ENCODE data around the gene MECR.

The MECR gene

GRCh38 chr1:29271724-29272123 is 41.0 kb upstream of the MECR start:
- no peak overlapping the region for H3K4me3 ChIP-seq (ENCODE audit: control insufficient read depth in 1 of 7, extremely low read depth in 1 of 7, insufficient read depth in 4 of 7, low read depth in 2 of 7, low read length in 6 of 7)
- H3K27me3 ChIP-seq (replicated peaks in 2 of 5; ENCODE audit: control insufficient read depth in 4 of 5, insufficient read depth in 5 of 5, low read length in 4 of 5) = peaks cover 0 to 51% (median 12%) of the 10 kb centered on the region in 5 experiments
- no peaks in the 10 kb centered on the region for H3K36me3 ChIP-seq (ENCODE audit: control insufficient read depth in 4 of 4, insufficient read depth in 4 of 4, low read length in 3 of 4)
- no peaks in the 10 kb centered on the region for H3K4me1 ChIP-seq (ENCODE audit: control extremely low read depth in 1 of 4, control insufficient read depth in 4 of 4, insufficient read depth in 4 of 4, low read length in 3 of 4)
- WGBS (ENCODE audit: insufficient coverage) = 44% methylated on average over 2 of the region's 7 CpGs
- DNase-seq = no peak
- H3K9me3 ChIP-seq (ENCODE audit: control extremely low read depth in 1 of 5, control insufficient read depth in 4 of 5, insufficient read depth in 2 of 5, low read depth in 1 of 5, low read length in 4 of 5) = peaks cover 0 to 5% (median 0%) of the 10 kb centered on the region in 5 experiments
- CTCF ChIA-PET = no interaction called here
- H3K27ac ChIP-seq (ENCODE audit: insufficient read depth in 1 of 2, low read depth in 1 of 2, low read length in 2 of 2, poor library complexity in 1 of 2, severe bottlenecking in 2 of 2) = no peak overlapping the region
- POLR2A ChIA-PET = no interaction called here

- CTCF ChIA-PET = no interaction called here
- H3K4me3 ChIP-seq (ENCODE audit: control insufficient read depth in 1 of 7, extremely low read depth in 1 of 7, insufficient read depth in 4 of 7, low read depth in 2 of 7, low read length in 6 of 7) = no peak overlapping the region
Measured at GRCh38 chr1:29270929-29271521, 40.3 kb upstream of the MECR start.

GRCh38 chr1:29269382-29269781 is 38.6 kb upstream of the MECR start:
- H3K9me3 ChIP-seq (ENCODE audit: control extremely low read depth in 1 of 5, control insufficient read depth in 4 of 5, insufficient read depth in 2 of 5, low read depth in 1 of 5, low read length in 4 of 5) = no peaks in the 10 kb centered on the region
- peaks cover 0 to 51% (median 12%) of the 10 kb centered on the region in 5 experiments for H3K27me3 ChIP-seq (replicated peaks in 2 of 5; ENCODE audit: control insufficient read depth in 4 of 5, insufficient read depth in 5 of 5, low read length in 4 of 5)
- no peak overlapping the region for H3K4me3 ChIP-seq (ENCODE audit: control insufficient read depth in 1 of 7, extremely low read depth in 1 of 7, insufficient read depth in 4 of 7, low read depth in 2 of 7, low read length in 6 of 7)
- CTCF ChIA-PET = interaction anchor here (0.6 kb wide), 2 partner anchors 12 to 30 kb away, joined by 3 read pairs; no protein-coding TSS in a partner anchor
- POLR2A ChIA-PET = no interaction called here
- H3K27ac ChIP-seq (ENCODE audit: insufficient read depth in 1 of 2, low read depth in 1 of 2, low read length in 2 of 2, poor library complexity in 1 of 2, severe bottlenecking in 2 of 2) = no peak overlapping the region
- no peaks in the 10 kb centered on the region for H3K36me3 ChIP-seq (ENCODE audit: control insufficient read depth in 4 of 4, insufficient read depth in 4 of 4, low read length in 3 of 4)
- no peak for DNase-seq
- H3K4me1 ChIP-seq (ENCODE audit: control extremely low read depth in 1 of 4, control insufficient read depth in 4 of 4, insufficient read depth in 4 of 4, low read length in 3 of 4) = no peaks in the 10 kb centered on the region
- WGBS (ENCODE audit: insufficient coverage) = 78% methylated on average over 5 of the region's 8 CpGs

More at GRCh38 chr1:29270929-29271521, 40.3 kb upstream of the MECR start:
- H3K4me1 ChIP-seq (ENCODE audit: control extremely low read depth in 1 of 4, control insufficient read depth in 4 of 4, insufficient read depth in 4 of 4, low read length in 3 of 4) = no peaks in the 10 kb centered on the region
- H3K27ac ChIP-seq (ENCODE audit: insufficient read depth in 1 of 2, low read depth in 1 of 2, low read length in 2 of 2, poor library complexity in 1 of 2, severe bottlenecking in 2 of 2) = no peak overlapping the region
- POLR2A ChIA-PET = no interaction called here
- WGBS (ENCODE audit: insufficient coverage) = 100% methylated on average over 1 of the region's 3 CpGs
- H3K36me3 ChIP-seq (ENCODE audit: control insufficient read depth in 4 of 4, insufficient read depth in 4 of 4, low read length in 3 of 4) = no peaks in the 10 kb centered on the region
- H3K27me3 ChIP-seq (replicated peaks in 2 of 5; ENCODE audit: control insufficient read depth in 4 of 5, insufficient read depth in 5 of 5, low read length in 4 of 5) = peaks cover 0 to 56% (median 12%) of the 10 kb centered on the region in 5 experiments
- no peaks in the 10 kb centered on the region for H3K9me3 ChIP-seq (ENCODE audit: control extremely low read depth in 1 of 5, control insufficient read depth in 4 of 5, insufficient read depth in 2 of 5, low read depth in 1 of 5, low read length in 4 of 5)
- no peak for DNase-seq

GRCh38 chr1:29267321-29268070 is 36.8 kb upstream of the MECR start:
- Histone ChIP-seq H3K27me3 (replicated peaks in 2 of 5; ENCODE audit: control insufficient read depth in 4 of 5, insufficient read depth in 5 of 5, low read length in 4 of 5) (peaks cover 2 to 56% (median 12%) of the 10 kb centered on the region in 5 experiments), H3K4me3 (ENCODE audit: control insufficient read depth in 1 of 7, extremely low read depth in 1 of 7, insufficient read depth in 4 of 7, low read depth in 2 of 7, low read length in 6 of 7) (no peak overlapping the region)
- POLR2A ChIA-PET = no interaction called here

GRCh38 chr1:29266912-29267311 is 36.2 kb upstream of the MECR start:
- no CpG with 5 or more reads among the region's 3 CpGs for WGBS (ENCODE audit: insufficient coverage)
- POLR2A ChIA-PET = no interaction called here
- no peaks in the 10 kb centered on the region for H3K4me1 ChIP-seq (ENCODE audit: control extremely low read depth in 1 of 4, control insufficient read depth in 4 of 4, insufficient read depth in 4 of 4, low read length in 3 of 4)
- peaks cover 6 to 55% (median 13%) of the 10 kb centered on the region in 5 experiments for H3K27me3 ChIP-seq (replicated peaks in 2 of 5; ENCODE audit: control insufficient read depth in 4 of 5, insufficient read depth in 5 of 5, low read length in 4 of 5)
- DNase-seq = no peak
- no peak overlapping the region for H3K4me3 ChIP-seq (ENCODE audit: control insufficient read depth in 1 of 7, extremely low read depth in 1 of 7, insufficient read depth in 4 of 7, low read depth in 2 of 7, low read length in 6 of 7)
- no peaks in the 10 kb centered on the region for H3K36me3 ChIP-seq (ENCODE audit: control insufficient read depth in 4 of 4, insufficient read depth in 4 of 4, low read length in 3 of 4)
- CTCF ChIA-PET = no interaction called here
- no peaks in the 10 kb centered on the region for H3K9me3 ChIP-seq (ENCODE audit: control extremely low read depth in 1 of 5, control insufficient read depth in 4 of 5, insufficient read depth in 2 of 5, low read depth in 1 of 5, low read length in 4 of 5)
- H3K27ac ChIP-seq (ENCODE audit: insufficient read depth in 1 of 2, low read depth in 1 of 2, low read length in 2 of 2, poor library complexity in 1 of 2, severe bottlenecking in 2 of 2) = no peak overlapping the region

More at GRCh38 chr1:29267321-29268070, 36.8 kb upstream of the MECR start:
- no peak overlapping the region for H3K27ac ChIP-seq (ENCODE audit: insufficient read depth in 1 of 2, low read depth in 1 of 2, low read length in 2 of 2, poor library complexity in 1 of 2, severe bottlenecking in 2 of 2)
- no peaks in the 10 kb centered on the region for H3K4me1 ChIP-seq (ENCODE audit: control extremely low read depth in 1 of 4, control insufficient read depth in 4 of 4, insufficient read depth in 4 of 4, low read length in 3 of 4)
- CTCF ChIA-PET = no interaction called here
- no peak for DNase-seq
- no peaks in the 10 kb centered on the region for H3K9me3 ChIP-seq (ENCODE audit: control extremely low read depth in 1 of 5, control insufficient read depth in 4 of 5, insufficient read depth in 2 of 5, low read depth in 1 of 5, low read length in 4 of 5)
- WGBS (ENCODE audit: insufficient coverage) = 75% methylated on average over 7 of the region's 9 CpGs
- no peaks in the 10 kb centered on the region for H3K36me3 ChIP-seq (ENCODE audit: control insufficient read depth in 4 of 4, insufficient read depth in 4 of 4, low read length in 3 of 4)

- Histone ChIP-seq H3K27me3 (replicated peaks in 2 of 5; ENCODE audit: control insufficient read depth in 4 of 5, insufficient read depth in 5 of 5, low read length in 4 of 5) (peaks cover 9 to 57% (median 18%) of the 10 kb centered on the region in 5 experiments), H3K36me3 (ENCODE audit: control insufficient read depth in 4 of 4, insufficient read depth in 4 of 4, low read length in 3 of 4) (no peaks in the 10 kb centered on the region), H3K4me1 (ENCODE audit: control extremely low read depth in 1 of 4, control insufficient read depth in 4 of 4, insufficient read depth in 4 of 4, low read length in 3 of 4) (peaks cover 0 to 5% (median 2%) of the 10 kb centered on the region in 4 experiments), H3K4me3 (ENCODE audit: control insufficient read depth in 1 of 7, extremely low read depth in 1 of 7, insufficient read depth in 4 of 7, low read depth in 2 of 7, low read length in 6 of 7) (no peak overlapping the region), H3K27ac (ENCODE audit: insufficient read depth in 1 of 2, low read depth in 1 of 2, low read length in 2 of 2, poor library complexity in 1 of 2, severe bottlenecking in 2 of 2) (no peak overlapping the region), H3K9me3 (ENCODE audit: control extremely low read depth in 1 of 5, control insufficient read depth in 4 of 5, insufficient read depth in 2 of 5, low read depth in 1 of 5, low read length in 4 of 5) (no peaks in the 10 kb centered on the region)
- CTCF ChIA-PET = no interaction called here
- POLR2A ChIA-PET = no interaction called here
- 100% methylated on average over 1 of the region's 4 CpGs for WGBS (ENCODE audit: insufficient coverage)
- DNase-seq = no peak
Measured at GRCh38 chr1:29264773-29265389, 34.1 kb upstream of the MECR start.

GRCh38 chr1:29260531-29260930 is 29.8 kb upstream of the MECR start:
- POLR2A ChIA-PET = interaction anchor here (0.8 kb wide), 1 partner anchor 29 kb away, joined by 5 read pairs; no protein-coding TSS in a partner anchor
- Histone ChIP-seq H3K36me3 (ENCODE audit: control insufficient read depth in 4 of 4, insufficient read depth in 4 of 4, low read length in 3 of 4) (no peaks in the 10 kb centered on the region), H3K27ac (ENCODE audit: insufficient read depth in 1 of 2, low read depth in 1 of 2, low read length in 2 of 2, poor library complexity in 1 of 2, severe bottlenecking in 2 of 2) (no peak overlapping the region), H3K4me3 (ENCODE audit: control insufficient read depth in 1 of 7, extremely low read depth in 1 of 7, insufficient read depth in 4 of 7, low read depth in 2 of 7, low read length in 6 of 7) (peak overlapping the region in 1 of 7 experiments; percentile 66), H3K4me1 (ENCODE audit: control extremely low read depth in 1 of 4, control insufficient read depth in 4 of 4, insufficient read depth in 4 of 4, low read length in 3 of 4) (peaks cover 0 to 15% (median 11%) of the 10 kb centered on the region in 4 experiments), H3K27me3 (replicated peaks in 2 of 5; ENCODE audit: control insufficient read depth in 4 of 5, insufficient read depth in 5 of 5, low read length in 4 of 5) (peaks cover 9 to 63% (median 21%) of the 10 kb centered on the region in 5 experiments), H3K9me3 (ENCODE audit: control extremely low read depth in 1 of 5, control insufficient read depth in 4 of 5, insufficient read depth in 2 of 5, low read depth in 1 of 5, low read length in 4 of 5) (no peaks in the 10 kb centered on the region)
- 27% methylated on average over 23 of the region's 29 CpGs for WGBS (ENCODE audit: insufficient coverage)
- CTCF ChIA-PET = no interaction called here
- no peak for DNase-seq

All from common myeloid progenitor, CD34-positive (primary cell).